NCI-H526 treated with DMSO at 0.1 percent for 48 hours (cell line): ENCODE results near the gene PRPF40B.

Experiments used
- DNase-seq: peaks from one replicate; lab custom pipeline; 2025; lab: John Stamatoyannopoulos, UW

PRPF40B gene

GRCh38 chr12:49689237-49689636, 65.9 kb downstream of the PRPF40B start:
- no peak for DNase-seq

DNA sequence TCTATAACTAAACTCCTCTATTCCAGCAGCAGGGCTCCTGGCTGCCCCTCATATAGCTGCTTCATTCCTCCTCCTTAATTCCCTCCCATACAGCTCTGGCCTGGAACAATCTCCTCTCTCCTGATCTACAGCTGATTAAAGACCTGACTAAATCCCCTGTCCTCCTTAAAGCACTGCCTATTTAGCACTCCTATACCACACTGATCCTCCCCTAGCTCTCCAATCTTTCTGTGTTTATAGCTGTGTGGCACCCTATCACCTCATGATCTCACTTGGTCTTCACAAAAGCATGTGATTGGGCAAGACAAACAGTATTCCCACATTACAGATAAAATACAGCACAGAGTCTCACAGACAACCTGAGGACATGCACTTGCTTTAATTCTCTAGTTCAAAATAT, 66.4 kb downstream of the PRPF40B start:
- DNase-seq, result no peak

GRCh38 chr12:49692851-49693250, 69.5 kb downstream of the PRPF40B start:
- DNase-seq, result no peak

DNA sequence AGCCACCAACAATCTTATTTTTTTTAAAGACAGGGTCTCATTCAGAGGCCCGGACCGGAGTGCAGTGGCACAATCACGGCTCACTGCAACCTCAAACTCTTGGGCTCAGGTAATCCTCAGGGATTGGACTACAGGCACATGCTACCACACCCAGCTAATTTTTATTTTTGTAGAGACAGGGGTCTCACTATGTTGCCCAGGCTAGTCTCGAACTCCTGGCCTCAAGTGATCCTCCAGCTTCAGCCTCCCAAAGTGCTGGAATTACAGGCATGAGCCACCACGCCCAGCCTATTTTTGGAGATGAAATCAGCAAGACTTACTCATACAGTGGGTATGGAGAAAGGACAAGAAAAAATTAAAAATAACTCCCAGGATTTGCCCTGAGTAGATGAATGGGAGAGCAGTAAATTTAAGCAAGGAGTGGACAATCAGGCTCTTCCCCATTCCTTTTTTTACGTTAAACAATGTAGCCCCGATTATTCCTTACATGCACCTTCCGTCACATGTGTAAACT, 70.6 kb downstream of the PRPF40B start:
- DNase-seq, result no peak
